Activated T-cell treated with anti-CD3 and anti-CD28 coated beads for 1 hour (primary cell): ENCODE measurements around the gene FGF10.

Source experiments
- DNase-seq: peaks from one replicate; pipeline ENCODE4 v3.0.0-alpha.2; 2020; ENCODE audit warnings: low read depth

FGF10 gene

GRCh38 chr5:44257221-44257620 is 132.0 kb downstream of the FGF10 start:
- no peak for DNase-seq
